ENCODE measurements around the gene C1orf210. TPM values are rescaled to one million over a fixed set of nuclear protein-coding genes. Genes with fewer than 3 reads are reported as not detected.

C1orf210 gene
- total RNA-seq, 1 experiment from 2014 or later = 29.3 TPM

DNA sequence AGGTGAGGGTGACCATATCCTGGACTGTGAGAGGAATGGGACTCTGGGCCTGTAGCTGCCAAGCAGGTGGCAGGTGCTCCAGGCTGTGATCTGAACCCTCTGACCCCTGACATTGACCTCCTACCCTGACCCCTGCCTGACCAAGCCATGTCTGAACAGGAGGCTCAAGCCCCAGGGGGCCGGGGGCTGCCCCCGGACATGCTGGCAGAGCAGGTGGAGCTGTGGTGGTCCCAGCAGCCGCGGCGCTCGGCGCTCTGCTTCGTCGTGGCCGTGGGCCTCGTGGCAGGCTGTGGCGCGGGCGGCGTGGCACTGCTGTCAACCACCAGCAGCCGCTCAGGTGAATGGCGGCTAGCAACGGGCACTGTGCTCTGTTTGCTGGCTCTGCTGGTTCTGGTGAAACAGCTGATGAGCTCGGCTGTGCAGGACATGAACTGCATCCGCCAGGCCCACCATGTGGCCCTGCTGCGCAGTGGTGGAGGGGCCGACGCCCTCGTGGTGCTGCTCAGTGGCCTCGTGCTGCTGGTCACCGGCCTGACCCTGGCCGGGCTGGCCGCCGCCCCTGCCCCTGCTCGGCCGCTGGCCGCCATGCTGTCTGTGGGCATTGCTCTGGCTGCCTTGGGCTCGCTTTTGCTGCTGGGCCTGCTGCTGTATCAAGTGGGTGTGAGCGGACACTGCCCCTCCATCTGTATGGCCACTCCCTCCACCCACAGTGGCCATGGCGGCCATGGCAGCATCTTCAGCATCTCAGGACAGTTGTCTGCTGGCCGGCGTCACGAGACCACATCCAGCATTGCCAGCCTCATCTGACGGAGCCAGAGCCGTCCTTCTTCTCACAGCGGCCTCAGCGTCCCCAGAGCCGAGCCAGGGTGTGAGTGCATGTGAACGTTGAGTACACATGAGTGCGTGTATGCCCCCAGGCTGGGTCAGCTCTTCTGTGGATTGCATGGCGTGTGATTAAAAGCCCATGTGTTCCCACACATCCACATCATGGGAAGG, 12.5 kb downstream of the C1orf210 start:
- BruUV-seq (replicated peaks) = no TSS peak
- intact Hi-C loops (cut with micrococcal nuclease; ENCODE audit: unreplicated experiment) = no loop called here
- Histone ChIP-seq H3K27me3 (ENCODE audit: insufficient read depth, low read depth) (no peaks in the 10 kb centered on the region), H3K4me2 (no peak overlapping the region), H2AFZ (no peak overlapping the region), H3K36me3 (ENCODE audit: low read depth) (no peaks in the 10 kb centered on the region), H3K9me3 (ENCODE audit: insufficient read depth, low read depth) (no peaks in the 10 kb centered on the region), H3K4me3 (no peak overlapping the region), H3F3A (ENCODE audit: insufficient read depth, low read depth) (peaks cover 27% of the 10 kb centered on the region; the same call in 1 of the 2 replicates), H3K79me2 (ENCODE audit: low read depth) (no peaks in the 10 kb centered on the region; the same call in 1 of the 2 replicates), H3K9me2 (ENCODE audit: insufficient read depth) (no peaks in the 10 kb centered on the region), H3K4me1 (replicated peaks; ENCODE audit: insufficient read depth) (peaks cover 25% of the 10 kb centered on the region), H3K27ac (no peak overlapping the region), H4K20me1 (ENCODE audit: insufficient read depth) (no peaks in the 10 kb centered on the region)
- ChIA-PET POLR2A (ENCODE audit: unreplicated experiment) (interaction anchor here (0.6 kb wide), 1 partner anchor 44 kb away, joined by 4 read pairs; no protein-coding TSS in a partner anchor), CTCF (no interaction called here)
- no peak for DNase-seq
- no peak for TF ChIP-seq EZH2 (IDR thresholded peaks at IDR 0.05; ENCODE audit: low read depth)
- TF ChIP-seq, protein P1, sequence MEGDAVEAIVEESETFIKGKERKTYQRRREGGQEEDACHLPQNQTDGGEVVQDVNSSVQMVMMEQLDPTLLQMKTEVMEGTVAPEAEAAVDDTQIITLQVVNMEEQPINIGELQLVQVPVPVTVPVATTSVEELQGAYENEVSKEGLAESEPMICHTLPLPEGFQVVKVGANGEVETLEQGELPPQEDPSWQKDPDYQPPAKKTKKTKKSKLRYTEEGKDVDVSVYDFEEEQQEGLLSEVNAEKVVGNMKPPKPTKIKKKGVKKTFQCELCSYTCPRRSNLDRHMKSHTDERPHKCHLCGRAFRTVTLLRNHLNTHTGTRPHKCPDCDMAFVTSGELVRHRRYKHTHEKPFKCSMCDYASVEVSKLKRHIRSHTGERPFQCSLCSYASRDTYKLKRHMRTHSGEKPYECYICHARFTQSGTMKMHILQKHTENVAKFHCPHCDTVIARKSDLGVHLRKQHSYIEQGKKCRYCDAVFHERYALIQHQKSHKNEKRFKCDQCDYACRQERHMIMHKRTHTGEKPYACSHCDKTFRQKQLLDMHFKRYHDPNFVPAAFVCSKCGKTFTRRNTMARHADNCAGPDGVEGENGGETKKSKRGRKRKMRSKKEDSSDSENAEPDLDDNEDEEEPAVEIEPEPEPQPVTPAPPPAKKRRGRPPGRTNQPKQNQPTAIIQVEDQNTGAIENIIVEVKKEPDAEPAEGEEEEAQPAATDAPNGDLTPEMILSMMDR (conservative IDR thresholded peaks at IDR 0.05) = no peak

GRCh38 chr1:43272161-43272560, 13.2 kb downstream of the C1orf210 start:
- Histone ChIP-seq H3K27ac (no peak overlapping the region), H3F3A (ENCODE audit: insufficient read depth, low read depth) (peaks cover 27% of the 10 kb centered on the region; the same call in 1 of the 2 replicates), H3K4me3 (no peak overlapping the region), H3K9me2 (ENCODE audit: insufficient read depth) (no peaks in the 10 kb centered on the region), H3K4me2 (no peak overlapping the region), H4K20me1 (ENCODE audit: insufficient read depth) (no peaks in the 10 kb centered on the region), H3K36me3 (ENCODE audit: low read depth) (no peaks in the 10 kb centered on the region), H3K79me2 (ENCODE audit: low read depth) (no peaks in the 10 kb centered on the region; the same call in 1 of the 2 replicates), H3K4me1 (replicated peaks; ENCODE audit: insufficient read depth) (peaks cover 25% of the 10 kb centered on the region), H2AFZ (no peak overlapping the region), H3K27me3 (ENCODE audit: insufficient read depth, low read depth) (no peaks in the 10 kb centered on the region), H3K9me3 (ENCODE audit: insufficient read depth, low read depth) (no peaks in the 10 kb centered on the region)
- TF ChIP-seq, protein P1 (conservative IDR thresholded peaks at IDR 0.05) = no peak
- no peak for TF ChIP-seq EZH2 (IDR thresholded peaks at IDR 0.05; ENCODE audit: low read depth)
- intact Hi-C loops (cut with micrococcal nuclease; ENCODE audit: unreplicated experiment) = no loop called here
- no TSS peak for BruUV-seq (replicated peaks)
- ChIA-PET POLR2A (ENCODE audit: unreplicated experiment) (interaction anchor here (0.6 kb wide), 1 partner anchor 13 kb away, joined by 3 read pairs; no protein-coding TSS in a partner anchor), CTCF (no interaction called here)
- no peak for DNase-seq

GRCh38 chr1:43271186-43272118, 13.9 kb downstream of the C1orf210 start:
- intact Hi-C loops (cut with micrococcal nuclease; ENCODE audit: unreplicated experiment) = loop anchor here (2.0 kb wide), 4 partner anchors 65 to 95 kb away; partner anchors contain the start of gene CDC20
- peak overlapping the region; percentile 81 for H3K27ac ChIP-seq
- DNase-seq = no peak
- no peaks in the 10 kb centered on the region; the same call in 1 of the 2 replicates for H3K79me2 ChIP-seq (ENCODE audit: low read depth)
- TF ChIP-seq, protein P1 (conservative IDR thresholded peaks at IDR 0.05) = no peak
- no peak for TF ChIP-seq EZH2 (IDR thresholded peaks at IDR 0.05; ENCODE audit: low read depth)
- ChIA-PET POLR2A (ENCODE audit: unreplicated experiment) (interaction anchor here (0.5 to 1.7 kb wide), 9 partner anchors 10 to 1211 kb away, joined by 3 to 16 read pairs (median 4); partner anchors contain the start of genes CCDC30 and CDC20), CTCF (no interaction called here)
- H3K4me2 ChIP-seq = peak overlapping the region; percentile 92
- no peaks in the 10 kb centered on the region for H3K9me3 ChIP-seq (ENCODE audit: insufficient read depth, low read depth)
- peaks cover 27% of the 10 kb centered on the region; the same call in 1 of the 2 replicates for H3F3A ChIP-seq (ENCODE audit: insufficient read depth, low read depth)
- no peaks in the 10 kb centered on the region for H3K9me2 ChIP-seq (ENCODE audit: insufficient read depth)
- H3K4me1 ChIP-seq (replicated peaks; ENCODE audit: insufficient read depth) = peaks cover 25% of the 10 kb centered on the region
- H3K36me3 ChIP-seq (ENCODE audit: low read depth) = no peaks in the 10 kb centered on the region
- no peaks in the 10 kb centered on the region for H4K20me1 ChIP-seq (ENCODE audit: insufficient read depth)
- H3K4me3 ChIP-seq = peak overlapping the region; percentile 59
- TSS peak; percentile 80 for BruUV-seq (replicated peaks)
- H3K27me3 ChIP-seq (ENCODE audit: insufficient read depth, low read depth) = no peaks in the 10 kb centered on the region
- H2AFZ ChIP-seq = no peak overlapping the region
